WTC11 (cell line): ENCODE data around the gene CCDC85A.

Experiments
- CBFB ChIP-seq: sonication (generic); formaldehyde crosslinking; IDR thresholded peaks from 2 replicates; pipeline ENCODE4 v1.8.1; 2022; ENCODE audit warnings: mild to moderate bottlenecking, low read depth, missing genetic modification reagents
- CREB1 ChIP-seq: sonication (generic); formaldehyde crosslinking; IDR thresholded peaks from 2 replicates; pipeline ENCODE4 v1.8.0; 2023; ENCODE audit warnings: mild to moderate bottlenecking, missing genetic modification reagents
- CTCF ChIP-seq: fragments of 200-600 bp; IDR thresholded peaks from 2 replicates; pipeline ENCODE4 v1.8.0; 2022; ENCODE audit warnings: antibody characterized with exemption
- EMX1 ChIP-seq: fragments of 250-450 bp; sonication (Bioruptor Pico); IDR thresholded peaks from 2 replicates; pipeline ENCODE4 v1.8.0; 2021; ENCODE audit warnings: mild to moderate bottlenecking
- ESRRA ChIP-seq: sonication (generic); formaldehyde crosslinking; IDR thresholded peaks from 2 replicates; pipeline ENCODE4 v1.8.1; 2022; ENCODE audit warnings: mild to moderate bottlenecking, missing genetic modification reagents, borderline replicate concordance
- FOXK1 ChIP-seq: sonication (generic); formaldehyde crosslinking; IDR thresholded peaks from 2 replicates; pipeline ENCODE4 v1.8.0; 2022; ENCODE audit warnings: mild to moderate bottlenecking, moderate library complexity, missing genetic modification reagents
- GABPB1 ChIP-seq: sonication (generic); formaldehyde crosslinking; IDR thresholded peaks from 2 replicates; pipeline ENCODE4 v1.8.1; 2023; ENCODE audit warnings: mild to moderate bottlenecking, missing genetic modification reagents
- HMGXB4 ChIP-seq: sonication (generic); formaldehyde crosslinking; IDR thresholded peaks from 2 replicates; pipeline ENCODE4 v1.8.1; 2023; ENCODE audit warnings: mild to moderate bottlenecking, moderate library complexity, missing genetic modification reagents
- JAZF1 ChIP-seq: fragments of 250-450 bp; sonication (Bioruptor Pico); IDR thresholded peaks from 2 replicates; pipeline ENCODE4 v1.9.0; 2021; ENCODE audit warnings: moderate library complexity, mild to moderate bottlenecking, inconsistent platforms
- NR1H2 ChIP-seq: sonication (generic); formaldehyde crosslinking; IDR thresholded peaks from 2 replicates; pipeline ENCODE4 v1.9.0; 2021; ENCODE audit warnings: mild to moderate bottlenecking, moderate library complexity, missing genetic modification reagents
- TCF7 ChIP-seq: sonication (generic); formaldehyde crosslinking; IDR thresholded peaks from 2 replicates; pipeline ENCODE4 v1.8.0; 2022; ENCODE audit warnings: mild to moderate bottlenecking, low read depth, missing genetic modification reagents, moderate library complexity
- USF2 ChIP-seq: sonication (generic); formaldehyde crosslinking; IDR thresholded peaks from 2 replicates; pipeline ENCODE4 v1.8.1; 2023; ENCODE audit warnings: mild to moderate bottlenecking, missing genetic modification reagents, moderate library complexity
- TF ChIP-seq, protein P1 (sequence below): sonication (generic); formaldehyde crosslinking; IDR thresholded peaks from 2 replicates; pipeline ENCODE4 v1.8.0; 2022; ENCODE audit warnings: mild to moderate bottlenecking, missing genetic modification reagents

- no peak for TF ChIP-seq TCF7 (CRISPR knock-in tag)
- no peak for TF ChIP-seq CTCF
- TF ChIP-seq JAZF1 (CRISPR knock-in tag) = no peak
- TF ChIP-seq CBFB (CRISPR knock-in tag) = no peak
- TF ChIP-seq USF2 (CRISPR knock-in tag) = no peak
- no peak for TF ChIP-seq NR1H2 (CRISPR knock-in tag)
- no peak for TF ChIP-seq ESRRA (CRISPR knock-in tag)
- TF ChIP-seq, protein P1, sequence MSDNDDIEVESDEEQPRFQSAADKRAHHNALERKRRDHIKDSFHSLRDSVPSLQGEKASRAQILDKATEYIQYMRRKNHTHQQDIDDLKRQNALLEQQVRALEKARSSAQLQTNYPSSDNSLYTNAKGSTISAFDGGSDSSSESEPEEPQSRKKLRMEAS (CRISPR knock-in tag) = no peak
- no peak for TF ChIP-seq EMX1
- TF ChIP-seq HMGXB4 (CRISPR knock-in tag) = no peak
- no peak for TF ChIP-seq CREB1 (CRISPR knock-in tag)
- TF ChIP-seq GABPB1 = no peak
- TF ChIP-seq FOXK1 (CRISPR knock-in tag) = no peak
Observed at GRCh38 chr2:56248965-56249742, 65.4 kb downstream of the CCDC85A start.
